Stomach (tissue), 9 donors: ENCODE results near the gene LAMB4. TPM values are rescaled to one million over a fixed set of nuclear protein-coding genes. Genes with fewer than 3 reads are reported as not detected.
A peak's percentile ranks its signal among the peaks of the same experiment; 100 is the strongest.

Experiments
- DNase-seq, 2 donors: peaks; one replicate each; pipeline versions ENCODE4 v3.0.0 to v3.0.0-alpha.2; 2013 to 2019
- H3K27ac ChIP-seq, 5 donors: fragments of 200-600 bp in 4 of 5; sonication (generic) in 4 of 5; one replicate each; pipeline ENCODE4 v1.5.1; 2013 to 2019; ENCODE audit warnings: mild to moderate bottlenecking in 1 of 5, moderate library complexity in 1 of 5
- H3K27me3 ChIP-seq, 3 donors: fragments of 200-600 bp; sonication (generic); one replicate each; pipeline ENCODE4 v1.5.1; 2017 to 2019; ENCODE audit warnings: mixed run types in 1 of 3
- H3K36me3 ChIP-seq, 4 donors: fragments of 200-600 bp; sonication (generic); 1 replicate in 3 of 4; 2 replicates in 1 of 4; pipeline ENCODE4 v1.5.1; 2016 to 2019
- H3K4me1 ChIP-seq, 4 donors: fragments of 200-600 bp; sonication (generic); one replicate each; pipeline ENCODE4 v1.5.1; 2016 to 2019
- H3K4me3 ChIP-seq, 4 donors: fragments of 200-600 bp; sonication (generic) in 3 of 4; one replicate each; pipeline ENCODE4 v1.5.1; 2016 to 2019; ENCODE audit warnings: mild to moderate bottlenecking in 1 of 4
- H3K9me3 ChIP-seq, 4 donors: fragments of 200-600 bp; sonication (generic); one replicate each; pipeline ENCODE4 v1.5.1; 2016 to 2019
- CTCF ChIP-seq, 7 experiments: fragments of 450-650 bp in 4 of 7; fragments of 200-600 bp in 3 of 7; sonication (generic) in 3 of 7; IDR thresholded peaks; one replicate each; pipeline ENCODE4 v1.5.1; 2016 to 2019; ENCODE audit warnings: antibody characterized with exemption in 7 of 7, control low read depth in 2 of 7, mild to moderate bottlenecking in 1 of 7
- EP300 ChIP-seq: sonication (generic); formaldehyde crosslinking; IDR thresholded peaks from one replicate; pipeline ENCODE4 v1.6.1; 2017; ENCODE audit warnings: antibody characterized with exemption
- POLR2A ChIP-seq, 4 donors: fragments of 450-650 bp; IDR thresholded peaks; one replicate each; pipeline ENCODE4 v1.6.1; 2016; ENCODE audit warnings: antibody characterized with exemption in 4 of 4, control low read depth in 2 of 4, mild to moderate bottlenecking in 1 of 4, moderate library complexity in 1 of 4
- POLR2AphosphoS5 ChIP-seq, 3 donors: sonication (generic); formaldehyde crosslinking; IDR thresholded peaks; one replicate each; pipeline ENCODE4 v1.6.1; 2016; ENCODE audit warnings: antibody characterized with exemption in 3 of 3
- WGBS, 5 donors: extraction: QIAGEN DNeasy Blood & Tissue Kit in 3 of 5; methylation state at CpG; one replicate each; pipeline versions ENCODE4 v1.1.5 to v1.1.7; 2013 to 2018; 5-methylcytosine and 5-hydroxymethylcytosine counted together
- intact Hi-C: fragments of 100-400 bp; cut with DNase I; formaldehyde crosslinking; loops from one replicate; pipeline ENCODE4 v1.15.1; 2023; ENCODE audit warnings: low total_unique reads
- polyA plus RNA-seq, 3 donors: library from polyadenylated mRNA; stranded (reverse); fragments of 200-250 nt; gene quantifications; one replicate each; pipeline ENCODE4 v1.2.3, GENCODE V29; 2013
- total RNA-seq, 5 donors: library from RNA; depleted of rRNA; stranded (reverse); fragments of >200 nt; gene quantifications; one replicate each; pipeline versions ENCODE4 v1.1.0 to v1.2.3, GENCODE V29; 2014 to 2016
- donor health status: healthy with polysubstance abuse.
- donor health status: Bipolar disorder and iron deficiency.
- donor health status: healthy.

Gene LAMB4
- total and polyA plus RNA-seq, 8 donors: under 0.01 to 8.5 (median 1.7) TPM; not detected in 2

- no peaks in the 10 kb centered on the region for H3K27me3 ChIP-seq
- intact Hi-C loops: no loop called here
- H3K4me3 ChIP-seq: no peak overlapping the region
- peaks cover 0 to 11% (median 0%) of the 10 kb centered on the region in 4 donors for H3K4me1 ChIP-seq
- no peaks in the 10 kb centered on the region for H3K36me3 ChIP-seq
- H3K9me3 ChIP-seq: no peaks in the 10 kb centered on the region
- WGBS, 5 donors: 81 to 87% (median 86%) methylated on average over 4 of the region's 4 CpGs
- H3K27ac ChIP-seq: no peak overlapping the region
- TF ChIP-seq POLR2AphosphoS5 (IDR thresholded peaks at IDR 0.05) (no peak), CTCF (IDR thresholded peaks at IDR 0.05) (no peak), POLR2A (IDR thresholded peaks at IDR 0.05) (no peak), EP300 (no peak)
- no peak for DNase-seq
These were observed 7.8 kb upstream of the LAMB4 start for GRCh38 chr7:108137993-108138392.

DNA sequence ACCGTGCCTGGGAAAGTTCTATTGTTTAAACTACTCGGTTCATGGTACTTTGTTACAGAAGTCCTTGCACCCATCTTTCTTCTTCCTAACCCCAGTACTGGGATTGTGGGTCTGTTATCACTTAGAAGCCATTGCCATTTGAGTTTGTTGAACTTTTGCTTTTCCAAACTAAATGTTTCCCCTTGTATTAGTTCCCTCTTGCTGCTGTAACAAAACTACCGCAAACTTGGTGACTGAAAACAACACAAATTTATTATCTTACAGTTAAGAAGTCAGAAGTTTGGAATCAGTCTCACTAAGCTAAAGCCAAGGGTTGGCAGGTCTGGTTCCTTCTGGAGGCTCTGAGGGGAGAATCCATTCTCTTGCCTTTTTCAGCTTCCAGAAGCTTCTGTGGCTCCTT, 6.9 kb upstream of the LAMB4 start:
- no peak overlapping the region for H3K4me3 ChIP-seq
- no peak for TF ChIP-seq POLR2AphosphoS5 (IDR thresholded peaks at IDR 0.05)
- TF ChIP-seq CTCF (IDR thresholded peaks at IDR 0.05): no peak
- no peak for TF ChIP-seq POLR2A (IDR thresholded peaks at IDR 0.05)
- no peak for TF ChIP-seq EP300
- DNase-seq: no peak
- intact Hi-C loops: no loop called here
- H3K9me3 ChIP-seq: no peaks in the 10 kb centered on the region
- no peak overlapping the region for H3K27ac ChIP-seq
- 87 to 99% (median 97%) methylated on average over 3 of the region's 3 CpGs for WGBS, 5 donors
- peaks cover 0 to 11% (median 0%) of the 10 kb centered on the region in 4 donors for H3K4me1 ChIP-seq
- no peaks in the 10 kb centered on the region for H3K36me3 ChIP-seq
- no peaks in the 10 kb centered on the region for H3K27me3 ChIP-seq

DNA sequence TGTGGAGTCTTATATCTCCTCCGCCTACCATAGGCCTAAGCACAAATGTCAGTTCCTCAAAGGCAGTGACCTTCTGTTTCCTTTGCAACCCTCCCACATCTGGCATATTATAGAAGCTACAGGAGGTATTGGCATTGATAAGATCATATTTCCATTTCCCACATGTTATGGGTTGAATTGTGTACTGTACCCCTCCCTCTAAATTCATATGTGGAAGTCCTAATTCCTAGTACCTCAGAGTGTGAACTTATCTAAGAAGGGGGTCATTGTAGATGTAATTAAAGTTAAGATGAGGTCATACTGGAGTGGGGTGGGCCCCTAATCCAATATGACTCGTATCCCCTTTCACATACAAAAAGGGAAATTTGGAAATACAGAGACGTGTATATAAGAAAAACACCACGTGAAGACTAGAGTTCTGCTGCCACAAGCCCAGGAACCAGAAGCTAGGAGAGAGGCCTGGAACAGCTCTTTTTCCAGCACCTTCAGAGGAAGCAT, 6.1 kb upstream of the LAMB4 start:
- TF ChIP-seq POLR2AphosphoS5 (IDR thresholded peaks at IDR 0.05) (no peak), EP300 (no peak), POLR2A (IDR thresholded peaks at IDR 0.05) (no peak), CTCF (IDR thresholded peaks at IDR 0.05) (no peak)
- 73 to 96% (median 88%) methylated on average over 4 of the region's 4 CpGs for WGBS, 5 donors
- no peak overlapping the region for H3K27ac ChIP-seq

DNA sequence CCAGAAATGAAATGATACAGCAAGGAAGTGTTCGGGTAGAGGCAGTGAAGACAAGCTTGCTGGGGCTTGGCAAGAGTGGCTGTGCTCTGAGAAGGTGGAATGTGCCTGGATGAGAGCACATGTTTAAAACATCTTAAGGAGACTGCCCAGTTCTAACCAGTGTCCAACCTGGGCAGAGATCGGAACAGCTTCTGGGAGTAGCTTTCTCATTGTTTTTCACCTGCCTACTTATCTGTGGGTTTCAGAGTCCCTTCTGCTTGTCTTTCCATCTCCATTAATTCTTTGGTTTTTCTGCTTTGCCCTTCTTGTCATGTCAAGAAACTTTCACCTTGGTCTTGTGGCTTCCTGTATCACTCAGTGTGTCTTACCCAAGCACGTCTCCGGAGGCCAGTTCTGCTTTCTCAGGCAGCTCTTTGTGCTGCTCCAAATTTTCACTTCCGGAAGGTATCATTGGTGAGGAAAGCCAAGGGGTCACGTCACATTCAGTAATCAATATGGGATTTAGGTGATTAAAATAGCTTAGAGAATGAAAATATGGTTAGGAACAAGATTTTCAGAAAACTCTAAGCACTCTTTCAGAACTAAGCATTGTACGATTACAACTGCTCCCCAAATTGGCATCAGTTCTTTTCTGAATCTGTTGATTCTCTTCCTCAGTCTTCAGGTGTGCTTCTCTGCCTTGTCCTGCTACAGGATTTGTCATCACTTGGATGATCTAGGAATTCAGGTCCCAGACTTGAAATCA, 5.5 kb upstream of the LAMB4 start:
- Histone ChIP-seq H3K27me3 (no peaks in the 10 kb centered on the region), H3K36me3 (no peaks in the 10 kb centered on the region), H3K27ac (no peak overlapping the region), H3K9me3 (no peaks in the 10 kb centered on the region), H3K4me3 (no peak overlapping the region), H3K4me1 (peaks cover 0 to 11% (median 0%) of the 10 kb centered on the region in 4 donors)
- DNase-seq: peak in 1 of 2 donors; percentile 33
- intact Hi-C loops: no loop called here
- WGBS, 5 donors: 68 to 78% (median 72%) methylated on average over 7 of the region's 7 CpGs
- TF ChIP-seq POLR2A (IDR thresholded peaks at IDR 0.05) (no peak), POLR2AphosphoS5 (IDR thresholded peaks at IDR 0.05) (no peak), EP300 (no peak), CTCF (IDR thresholded peaks at IDR 0.05) (no peak)

More for the DNA sequence above, 6.1 kb upstream of the LAMB4 start:
- no peak for DNase-seq
- no peaks in the 10 kb centered on the region for H3K27me3 ChIP-seq
- intact Hi-C loops: no loop called here
- H3K4me1 ChIP-seq: peaks cover 0 to 11% (median 0%) of the 10 kb centered on the region in 4 donors
- no peaks in the 10 kb centered on the region for H3K36me3 ChIP-seq
- no peaks in the 10 kb centered on the region for H3K9me3 ChIP-seq
- H3K4me3 ChIP-seq: no peak overlapping the region
